B cell (primary cell): ENCODE results near the gene PACRG. TPM values are rescaled to one million over a fixed set of nuclear protein-coding genes. Genes with fewer than 3 reads are reported as not detected.

ENCODE experiments used
- ATAC-seq: fragments of 200-7000 bp; cut with Tn5 transposase; one replicate; pipeline ENCODE4 v1.10.0; 2021; ENCODE audit warnings: low read depth, mild to moderate bottlenecking, moderate number of reproducible peaks, moderate library complexity
- CTCF ChIA-PET: fragments of 350-600 bp; sonication (Branson Sonifier 250); formaldehyde crosslinking; loops from one replicate; lab custom pipeline; 2021; ENCODE audit warnings: antibody characterized with exemption, inconsistent platforms; lab: Charles Lee
- POLR2A ChIA-PET: fragments of 350-600 bp; sonication (Branson Sonifier 250); formaldehyde crosslinking; loops from one replicate; lab custom pipeline; 2021; ENCODE audit warnings: antibody characterized with exemption; lab: Charles Lee
- DNase-seq: peaks from one replicate; pipeline ENCODE4 v3.0.0; 2013
- H2AFZ ChIP-seq: 2 replicates; pipeline ENCODE4 v1.6.1; 2012; ENCODE audit warnings: mild to moderate bottlenecking, low read depth, low read length; ENCODE audit not compliant: insufficient read depth, poor library complexity, severe bottlenecking
- H3K27ac ChIP-seq, 2 donors: 1 replicate in 1 of 2; 2 replicates in 1 of 2; pipeline ENCODE4 v1.5.1; 2012 to 2013; ENCODE audit warnings: low read length in 2 of 2, mild to moderate bottlenecking in 2 of 2, moderate library complexity in 1 of 2
- H3K27me3 ChIP-seq, 4 experiments: fragments of 200-600 bp in 1 of 4; sonication (generic) in 1 of 4; replicated peaks in 1 of 4; 1 replicate in 2 of 4; 2 replicates in 2 of 4; pipeline versions ENCODE4 v1.6.1 to v1.7.0; 2013 to 2016; ENCODE audit warnings: low read length in 3 of 4, mild to moderate bottlenecking in 2 of 4, mixed read lengths in 1 of 4, moderate library complexity in 1 of 4; ENCODE audit not compliant: insufficient read depth in 4 of 4, control insufficient read depth in 3 of 4; ENCODE audit errors: control extremely low read depth in 1 of 4
- H3K36me3 ChIP-seq, 2 experiments: replicated peaks in 1 of 2; 1 replicate in 1 of 2; 2 replicates in 1 of 2; pipeline versions ENCODE4 v1.6.1 to v1.7.1; 2013; ENCODE audit warnings: low read length in 1 of 2; ENCODE audit not compliant: insufficient read depth in 2 of 2, control insufficient read depth in 1 of 2; ENCODE audit errors: control extremely low read depth in 1 of 2, extremely low read depth in 1 of 2
- H3K4me1 ChIP-seq, 2 donors: fragments of 200-600 bp in 1 of 2; sonication (generic) in 1 of 2; 1 replicate in 1 of 2; 2 replicates in 1 of 2; pipeline versions ENCODE4 v1.5.1 to v1.6.1; 2013 to 2017; ENCODE audit warnings: low read length in 2 of 2; ENCODE audit not compliant: control insufficient read depth in 2 of 2, insufficient read depth in 2 of 2
- H3K4me2 ChIP-seq: replicated peaks from 2 replicates; pipeline ENCODE3; 2012; ENCODE audit warnings: mild to moderate bottlenecking, low read depth, low read length; ENCODE audit not compliant: poor library complexity, severe bottlenecking
- H3K4me3 ChIP-seq, 5 experiments: fragments of 200-600 bp in 1 of 5; sonication (generic) in 1 of 5; 1 replicate in 3 of 5; 2 replicates in 2 of 5; pipeline versions ENCODE4 v1.5.1 to v1.7.0; 2011 to 2016; ENCODE audit warnings: low read length in 4 of 5, mild to moderate bottlenecking in 4 of 5, low read depth in 2 of 5, control low read depth in 1 of 5, moderate library complexity in 1 of 5; ENCODE audit not compliant: insufficient read depth in 1 of 5; ENCODE audit errors: control extremely low read depth in 1 of 5, extremely low read depth in 1 of 5
- H3K79me2 ChIP-seq: fragments of 200-600 bp; sonication (generic); one replicate; pipeline ENCODE4 v1.6.0; 2016; ENCODE audit warnings: low read length; ENCODE audit not compliant: control insufficient read depth, insufficient read depth
- H3K9ac ChIP-seq: fragments of 200-600 bp; sonication (generic); 2 replicates; pipeline ENCODE4 v1.6.1; 2017; ENCODE audit warnings: mild to moderate bottlenecking, low read length, moderate library complexity
- H3K9me3 ChIP-seq, 3 donors: one replicate each; pipeline versions ENCODE4 v1.6.1 to v1.7.1; 2013; ENCODE audit warnings: low read length in 2 of 3; ENCODE audit not compliant: control insufficient read depth in 2 of 3, insufficient read depth in 1 of 3; ENCODE audit errors: control extremely low read depth in 1 of 3
- H4K20me1 ChIP-seq: 2 replicates; pipeline ENCODE4 v1.6.0; 2012; ENCODE audit warnings: mild to moderate bottlenecking, low read length; ENCODE audit not compliant: insufficient read depth, control insufficient read depth, poor library complexity, severe bottlenecking
- H3K27ac Mint-ChIP-seq: one replicate; pipeline ENCODE4 v1.8.0; 2021; ENCODE audit warnings: mixed read lengths
- H3K27me3 Mint-ChIP-seq: one replicate; pipeline ENCODE4 v1.8.0; 2021; ENCODE audit warnings: mixed read lengths
- H3K4me1 Mint-ChIP-seq: one replicate; pipeline ENCODE4 v1.8.0; 2021; ENCODE audit warnings: mixed read lengths
- H3K4me3 Mint-ChIP-seq: one replicate; pipeline ENCODE4 v1.8.0; 2021; ENCODE audit warnings: mixed read lengths
- H3K9me3 Mint-ChIP-seq: one replicate; pipeline ENCODE4 v1.8.0; 2022; ENCODE audit warnings: mixed read lengths; ENCODE audit not compliant: insufficient read depth
- CTCF ChIP-seq: fragments of 200-600 bp; IDR thresholded peaks from one replicate; pipeline ENCODE4 v1.8.0; 2022; ENCODE audit warnings: antibody characterized with exemption, mild to moderate bottlenecking
- EZH2 ChIP-seq: IDR thresholded peaks from 2 replicates; pipeline ENCODE4 v1.6.1; 2012; ENCODE audit warnings: borderline replicate concordance, low read depth, mild to moderate bottlenecking, moderate library complexity, low read length; ENCODE audit not compliant: insufficient read depth, poor library complexity, severe bottlenecking
- WGBS: methylation state at CpG from one replicate; pipeline ENCODE4 v1.1.5; 2013; ENCODE audit warnings: missing lambda C conversion rate; ENCODE audit not compliant: insufficient coverage; 5-methylcytosine and 5-hydroxymethylcytosine counted together
- intact Hi-C: fragments of 100-400 bp; cut with micrococcal nuclease; formaldehyde crosslinking; loops from one replicate; pipeline ENCODE4 v1.10.0; 2022
- polyA plus RNA-seq: library from polyadenylated mRNA; depleted of rRNA; stranded (reverse); fragments of >200 nt; gene quantifications from 2 replicates; pipeline ENCODE4 v1.2.3, GENCODE V29; 2012
- total RNA-seq, 2 donors: library from RNA; stranded (reverse); fragments of 120-200 nt in 1 of 2; gene quantifications; 1 replicate in 1 of 2; 2 replicates in 1 of 2; pipeline versions ENCODE4 v1.2.3 to v1.2.4, GENCODE V29; 2013 to 2022

The PACRG gene
- total and polyA plus RNA-seq, 2 donors (not counting 1 experiment from before 2014, with no cell fraction given) = not detected

GRCh38 chr6:163288915-163289314 lies 561.1 kb downstream of the PACRG start:
- no peak overlapping the region for H3K4me3 ChIP-seq
- Mint-ChIP-seq H3K4me1 (no peaks in the 10 kb centered on the region), H3K27ac (no peak overlapping the region), H3K4me3 (no peak overlapping the region), H3K9me3 (no peaks in the 10 kb centered on the region), H3K27me3 (peaks cover 9% of the 10 kb centered on the region)
- H3K9me3 ChIP-seq = no peaks in the 10 kb centered on the region
- CTCF ChIA-PET = no interaction called here
- no peak overlapping the region for H3K27ac ChIP-seq
- no peak overlapping the region for H3K9ac ChIP-seq
- intact Hi-C loops = no loop called here
- DNase-seq (no peak), ATAC-seq (no peak)
- no peaks in the 10 kb centered on the region for H3K79me2 ChIP-seq
- no peaks in the 10 kb centered on the region for H4K20me1 ChIP-seq
- H3K27me3 ChIP-seq = no peaks in the 10 kb centered on the region
- no peak overlapping the region for H3K4me2 ChIP-seq
- no peaks in the 10 kb centered on the region for H3K4me1 ChIP-seq
- 91% methylated on average over 10 of the region's 11 CpGs for WGBS
- no peaks in the 10 kb centered on the region for H3K36me3 ChIP-seq
- TF ChIP-seq CTCF (no peak), EZH2 (no peak)
- POLR2A ChIA-PET = no interaction called here
- H2AFZ ChIP-seq = no peak overlapping the region

DNA sequence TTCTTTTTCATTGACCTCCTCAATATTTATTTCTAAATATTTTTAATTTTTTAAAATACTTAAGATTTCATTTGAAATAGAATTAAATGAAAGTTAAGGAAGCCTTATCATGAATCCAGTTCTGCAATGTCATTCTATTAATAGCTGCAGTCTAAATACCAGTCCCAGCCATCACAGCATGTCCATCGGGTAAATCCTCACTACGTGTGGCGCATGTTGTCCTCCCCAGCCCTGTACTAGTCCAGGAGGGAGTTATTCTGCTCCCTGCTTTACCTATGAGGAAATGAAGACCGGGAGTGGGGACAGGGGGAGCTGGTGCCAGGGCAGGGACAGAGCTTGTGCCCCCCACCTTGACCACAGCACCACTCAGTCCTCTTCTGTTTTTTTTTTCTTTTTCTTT lies 561.7 kb downstream of the PACRG start:
- no peak overlapping the region for H3K4me3 Mint-ChIP-seq
- H3K79me2 ChIP-seq = no peaks in the 10 kb centered on the region
- intact Hi-C loops = no loop called here
- no peaks in the 10 kb centered on the region for H3K27me3 ChIP-seq
- ATAC-seq (no peak), DNase-seq (no peak)
- WGBS = 94% methylated on average over 3 of the region's 4 CpGs
- peaks cover 9% of the 10 kb centered on the region for H3K27me3 Mint-ChIP-seq
- CTCF ChIA-PET = no interaction called here
- POLR2A ChIA-PET = no interaction called here
- H3K4me1 ChIP-seq = no peaks in the 10 kb centered on the region
- H4K20me1 ChIP-seq = no peaks in the 10 kb centered on the region
- H2AFZ ChIP-seq = no peak overlapping the region
- H3K4me1 Mint-ChIP-seq = no peaks in the 10 kb centered on the region
- no peaks in the 10 kb centered on the region for H3K9me3 Mint-ChIP-seq
- no peak overlapping the region for H3K9ac ChIP-seq
- H3K9me3 ChIP-seq = no peaks in the 10 kb centered on the region
- H3K27ac Mint-ChIP-seq = no peak overlapping the region
- H3K4me3 ChIP-seq = no peak overlapping the region
- H3K27ac ChIP-seq = no peak overlapping the region
- no peak overlapping the region for H3K4me2 ChIP-seq
- no peak for TF ChIP-seq CTCF
- no peak for TF ChIP-seq EZH2
- H3K36me3 ChIP-seq = no peaks in the 10 kb centered on the region
